ENCODE measurements around the gene STXBP6.

DNA sequence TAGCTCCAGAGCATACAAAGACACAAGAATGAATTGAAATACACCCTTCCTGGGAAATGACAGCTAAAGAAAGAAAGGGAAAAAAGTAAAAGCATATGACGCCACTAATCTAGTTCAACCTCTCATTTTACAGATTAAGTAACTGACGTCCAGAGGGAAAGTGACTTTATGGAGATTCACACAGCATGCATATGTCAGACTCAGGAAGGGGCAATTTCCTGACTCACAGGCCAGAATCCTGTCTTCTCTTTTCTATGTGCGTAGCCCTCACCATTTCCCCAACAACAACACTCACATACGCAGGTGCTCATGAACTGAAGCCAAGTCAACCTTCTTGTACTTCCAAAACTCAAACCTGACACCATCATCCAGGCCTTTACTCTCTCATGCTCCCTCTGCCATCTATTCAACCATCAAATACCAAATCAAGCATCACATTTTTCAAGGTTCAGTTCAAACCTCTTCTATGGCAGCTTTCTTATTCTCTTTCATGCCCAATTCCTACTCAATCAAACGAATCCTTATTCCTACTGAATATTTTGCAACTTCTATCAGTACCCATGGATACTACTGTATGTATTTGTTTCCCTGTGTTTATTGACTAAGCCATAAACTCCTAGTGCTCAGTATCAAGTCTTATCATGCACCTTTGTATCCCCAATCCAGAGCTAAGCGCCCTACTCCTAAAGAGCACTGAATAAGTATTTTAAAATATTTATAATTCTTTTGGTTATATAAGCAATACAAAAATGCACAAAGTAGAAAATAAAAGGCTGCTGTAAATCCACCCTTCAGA, 52.8 kb downstream of the STXBP6 start:
- TF ChIP-seq CTCF (conservative IDR thresholded peaks at IDR 0.05; ENCODE audit: low read depth in 2 of 2) = no peak
- no peak for TF ChIP-seq JUNB (IDR thresholded peaks at IDR 0.05; ENCODE audit: unreplicated experiment)

Data from GM23338 (cell line).